T-cell (primary cell): ENCODE measurements around the gene SDK1. TPM values are rescaled to one million over a fixed set of nuclear protein-coding genes. Genes with fewer than 3 reads are reported as not detected.

Experiments used
- ATAC-seq, 4 experiments: fragments of 200-7000 bp in 3 of 4; fragments of 150-1000 bp in 1 of 4; cut with Tn5 transposase; replicated peaks in 1 of 4; 1 replicate in 3 of 4; 2 replicates in 1 of 4; pipeline ENCODE4 v1.10.0; 2021; ENCODE audit warnings: moderate library complexity in 3 of 4, mild to moderate bottlenecking in 2 of 4, moderate number of reproducible peaks in 1 of 4
- CTCF ChIA-PET, 2 donors: fragments of 300-600 bp; sonication (Branson Sonifier 250); formaldehyde crosslinking; loops; one replicate each; lab custom pipeline; 2022; ENCODE audit warnings: antibody characterized with exemption in 2 of 2; lab: Charles Lee
- POLR2A ChIA-PET, 2 donors: fragments of 300-600 bp; sonication (Branson Sonifier 250); formaldehyde crosslinking; loops; one replicate each; lab custom pipeline; 2022; ENCODE audit warnings: antibody characterized with exemption in 2 of 2; lab: Charles Lee
- DNase-seq, 35 experiments: peaks; one replicate each; pipeline versions ENCODE4 v3.0.0 to v3.0.0-alpha.2; 2013 to 2023
- H3K27ac ChIP-seq: one replicate; pipeline ENCODE4 v1.5.1; 2013; ENCODE audit warnings: low read length
- H3K27me3 ChIP-seq, 2 experiments: replicated peaks in 1 of 2; 1 replicate in 1 of 2; 2 replicates in 1 of 2; pipeline versions ENCODE4 v1.6.1 to v1.7.0; 2013; ENCODE audit warnings: low read length in 1 of 2, mixed read lengths in 1 of 2; ENCODE audit not compliant: control insufficient read depth in 2 of 2, insufficient read depth in 2 of 2; ENCODE audit errors: extremely low read depth in 1 of 2
- H3K36me3 ChIP-seq, 2 donors: 1 replicate in 1 of 2; 2 replicates in 1 of 2; pipeline versions ENCODE4 v1.6.1 to v1.7.0; 2013; ENCODE audit warnings: low read length in 1 of 2; ENCODE audit not compliant: control insufficient read depth in 2 of 2, insufficient read depth in 1 of 2; ENCODE audit errors: extremely low read depth in 1 of 2
- H3K4me1 ChIP-seq, 2 experiments: 1 replicate in 1 of 2; 2 replicates in 1 of 2; pipeline versions ENCODE4 v1.6.1 to v1.7.0; 2013; ENCODE audit warnings: low read length in 2 of 2, mixed read lengths in 1 of 2; ENCODE audit not compliant: insufficient read depth in 2 of 2, control insufficient read depth in 1 of 2; ENCODE audit errors: extremely low read depth in 1 of 2
- H3K4me3 ChIP-seq, 2 donors: 1 replicate in 1 of 2; 2 replicates in 1 of 2; pipeline versions ENCODE4 v1.5.1 to v1.7.0; 2013; ENCODE audit warnings: mild to moderate bottlenecking in 2 of 2, low read length in 1 of 2, moderate library complexity in 1 of 2; ENCODE audit not compliant: control insufficient read depth in 1 of 2; ENCODE audit errors: extremely low read depth in 1 of 2
- H3K9me3 ChIP-seq: 2 replicates; pipeline ENCODE4 v1.7.0; 2013
- H3K27ac Mint-ChIP-seq, 2 donors: one replicate each; pipeline ENCODE4 v1.8.0; 2020 to 2021; ENCODE audit warnings: mild to moderate bottlenecking in 2 of 2, mixed read lengths in 2 of 2
- H3K27me3 Mint-ChIP-seq, 2 donors: one replicate each; pipeline ENCODE4 v1.8.0; 2021 to 2022; ENCODE audit warnings: mixed read lengths in 2 of 2
- H3K36me3 Mint-ChIP-seq: one replicate; pipeline ENCODE4 v1.8.0; 2021; ENCODE audit warnings: mixed read lengths
- H3K4me1 Mint-ChIP-seq, 3 donors: one replicate each; pipeline ENCODE4 v1.8.0; 2020 to 2022; ENCODE audit warnings: mixed read lengths in 3 of 3, mild to moderate bottlenecking in 1 of 3
- H3K4me3 Mint-ChIP-seq, 3 donors: one replicate each; pipeline ENCODE4 v1.8.0; 2020 to 2022; ENCODE audit warnings: mild to moderate bottlenecking in 3 of 3, mixed read lengths in 3 of 3, moderate library complexity in 3 of 3
- H3K9me3 Mint-ChIP-seq, 3 donors: one replicate each; pipeline ENCODE4 v1.8.0; 2020 to 2022; ENCODE audit warnings: mixed read lengths in 3 of 3
- WGBS: methylation state at CpG from one replicate; pipeline ENCODE4 v1.1.5; 2013; ENCODE audit warnings: missing lambda C conversion rate; ENCODE audit not compliant: insufficient coverage; 5-methylcytosine and 5-hydroxymethylcytosine counted together
- total RNA-seq, 35 experiments: library from RNA in 6 of 35; stranded (reverse) in 6 of 35; fragments of 120-200 nt in 1 of 35; gene quantifications; one replicate each; pipeline versions ENCODE4 v1.2.1 to v1.2.4 and lab custom pipeline; 2013 to 2026

The SDK1 gene
- total RNA-seq, 5 donors from 2014 or later (not counting 1 experiment from before 2014, with no cell fraction given), result 0.47 to 1.7 (median 0.63) TPM

- WGBS, result 68% methylated on average over 5 of the region's 9 CpGs
- Mint-ChIP-seq H3K9me3 (no peaks in the 10 kb centered on the region), H3K27ac (no peak overlapping the region)
Measured at GRCh38 chr7:4281231-4281993, 980.4 kb downstream of the SDK1 start.

GRCh38 chr7:4282434-4283223 lies 981.6 kb downstream of the SDK1 start:
- Mint-ChIP-seq H3K9me3 (peaks cover 0 to 2% (median 0%) of the 10 kb centered on the region in 3 donors), H3K4me3 (no peak overlapping the region), H3K27me3 (peaks cover 0 to 10% of the 10 kb centered on the region in 2 donors), H3K4me1 (no peaks in the 10 kb centered on the region), H3K27ac (no peak overlapping the region), H3K36me3 (no peaks in the 10 kb centered on the region)
- ChIA-PET CTCF (no interaction called here), POLR2A (no interaction called here)
- DNase-seq (no peak), ATAC-seq (no peak)
- no peaks in the 10 kb centered on the region for H3K9me3 ChIP-seq
- H3K4me1 ChIP-seq, result no peaks in the 10 kb centered on the region
- H3K36me3 ChIP-seq, result no peaks in the 10 kb centered on the region
- H3K27me3 ChIP-seq, result peaks cover 0 to 4% of the 10 kb centered on the region in 2 experiments
- no peak overlapping the region for H3K27ac ChIP-seq
- 85% methylated on average over 10 of the region's 14 CpGs for WGBS
- H3K4me3 ChIP-seq, result no peak overlapping the region

More at GRCh38 chr7:4281231-4281993, 980.4 kb downstream of the SDK1 start:
- Mint-ChIP-seq H3K4me1 (no peaks in the 10 kb centered on the region), H3K27me3 (peaks cover 2 to 7% of the 10 kb centered on the region in 2 donors), H3K36me3 (no peaks in the 10 kb centered on the region), H3K4me3 (no peak overlapping the region)
- no peak for DNase-seq
- CTCF ChIA-PET, result no interaction called here
- no peak overlapping the region for H3K27ac ChIP-seq
- H3K36me3 ChIP-seq, result no peaks in the 10 kb centered on the region
- no peaks in the 10 kb centered on the region for H3K4me1 ChIP-seq
- POLR2A ChIA-PET, result no interaction called here
- H3K27me3 ChIP-seq, result peaks cover 0 to 4% of the 10 kb centered on the region in 2 experiments
- no peak overlapping the region for H3K4me3 ChIP-seq
- no peak for ATAC-seq
- H3K9me3 ChIP-seq, result no peaks in the 10 kb centered on the region

GRCh38 chr7:4286351-4286750 lies 985.3 kb downstream of the SDK1 start:
- 76% methylated on average over 8 of the region's 9 CpGs for WGBS
- no peaks in the 10 kb centered on the region for H3K36me3 Mint-ChIP-seq
- peaks cover 0 to 4% of the 10 kb centered on the region in 2 experiments for H3K27me3 ChIP-seq
- ChIA-PET POLR2A (no interaction called here), CTCF (no interaction called here)
- peaks cover 5 to 18% of the 10 kb centered on the region in 2 donors for H3K27me3 Mint-ChIP-seq
- H3K27ac ChIP-seq, result no peak overlapping the region
- no peaks in the 10 kb centered on the region for H3K4me1 Mint-ChIP-seq
- no peak for DNase-seq
- H3K27ac Mint-ChIP-seq, result no peak overlapping the region
- H3K9me3 ChIP-seq, result no peaks in the 10 kb centered on the region
- no peak overlapping the region for H3K4me3 Mint-ChIP-seq
- H3K4me3 ChIP-seq, result no peak overlapping the region
- H3K36me3 ChIP-seq, result no peaks in the 10 kb centered on the region
- peaks cover 3 to 4% (median 3%) of the 10 kb centered on the region in 3 donors for H3K9me3 Mint-ChIP-seq
- H3K4me1 ChIP-seq, result no peaks in the 10 kb centered on the region
- no peak for ATAC-seq

- Mint-ChIP-seq H3K4me3 (no peak overlapping the region), H3K9me3 (peaks cover 3 to 23% (median 5%) of the 10 kb centered on the region in 3 donors), H3K27me3 (peaks cover 14% of the 10 kb centered on the region in 2 donors), H3K4me1 (no peaks in the 10 kb centered on the region), H3K36me3 (no peaks in the 10 kb centered on the region), H3K27ac (no peak overlapping the region)
- Histone ChIP-seq H3K4me1 (no peaks in the 10 kb centered on the region), H3K4me3 (no peak overlapping the region), H3K36me3 (no peaks in the 10 kb centered on the region), H3K27me3 (no peaks in the 10 kb centered on the region), H3K9me3 (no peaks in the 10 kb centered on the region), H3K27ac (no peak overlapping the region)
- POLR2A ChIA-PET, result no interaction called here
- DNase-seq, result no peak
- CTCF ChIA-PET, result no interaction called here
- WGBS, result no CpG with 5 or more reads among the region's 1 CpG
- ATAC-seq, result no peak
Measured at GRCh38 chr7:4288791-4289394, 987.8 kb downstream of the SDK1 start.

- H3K27me3 ChIP-seq, result peaks cover 0 to 4% of the 10 kb centered on the region in 2 experiments
- H3K27ac Mint-ChIP-seq, result no peak overlapping the region
- DNase-seq, result no peak
- POLR2A ChIA-PET, result no interaction called here
- H3K4me3 ChIP-seq, result no peak overlapping the region
- H3K36me3 Mint-ChIP-seq, result no peaks in the 10 kb centered on the region
- no peak for ATAC-seq
- H3K4me1 Mint-ChIP-seq, result no peaks in the 10 kb centered on the region
- H3K4me3 Mint-ChIP-seq, result no peak overlapping the region
- 85% methylated on average over 4 of the region's 13 CpGs for WGBS
- no peaks in the 10 kb centered on the region for H3K4me1 ChIP-seq
- H3K27me3 Mint-ChIP-seq, result peaks cover 4 to 6% of the 10 kb centered on the region in 2 donors
- peaks cover 6 to 28% (median 17%) of the 10 kb centered on the region in 3 donors for H3K9me3 Mint-ChIP-seq
- H3K9me3 ChIP-seq, result no peaks in the 10 kb centered on the region
- CTCF ChIA-PET, result interaction anchor here in 1 of 2 donors (0.7 kb wide), 1 partner anchor 22 kb away, joined by 3 read pairs; no protein-coding TSS in a partner anchor
- H3K36me3 ChIP-seq, result no peaks in the 10 kb centered on the region
- no peak overlapping the region for H3K27ac ChIP-seq
Measured at GRCh38 chr7:4297165-4297917, 996.3 kb downstream of the SDK1 start.

- Histone ChIP-seq H3K4me1 (no peaks in the 10 kb centered on the region), H3K27ac (no peak overlapping the region), H3K27me3 (peaks cover 0 to 4% of the 10 kb centered on the region in 2 experiments), H3K4me3 (no peak overlapping the region), H3K36me3 (no peaks in the 10 kb centered on the region), H3K9me3 (no peaks in the 10 kb centered on the region)
- H3K36me3 Mint-ChIP-seq, result no peaks in the 10 kb centered on the region
- H3K27me3 Mint-ChIP-seq, result peaks cover 4 to 6% of the 10 kb centered on the region in 2 donors
- no peak for ATAC-seq
- peaks cover 6 to 23% (median 17%) of the 10 kb centered on the region in 3 donors for H3K9me3 Mint-ChIP-seq
- 53% methylated on average over 2 of the region's 5 CpGs for WGBS
- CTCF ChIA-PET, result no interaction called here
- H3K27ac Mint-ChIP-seq, result no peak overlapping the region
- POLR2A ChIA-PET, result no interaction called here
- no peak overlapping the region for H3K4me3 Mint-ChIP-seq
- H3K4me1 Mint-ChIP-seq, result no peaks in the 10 kb centered on the region
- DNase-seq, result no peak
Measured at GRCh38 chr7:4297918-4298219, 996.8 kb downstream of the SDK1 start.
